C4-2B (cell line): Measurements from ENCODE around the gene LIPT1.

ENCODE experiments used
- H3K27ac ChIP-seq: fragments of 450-650 bp; 2 replicates; pipeline ENCODE4 v1.5.1; 2017
- ZFX ChIP-seq: fragments of 450-650 bp; IDR thresholded peaks from 2 replicates; pipeline ENCODE4 v1.6.1; 2017
- TF ChIP-seq, protein P1 (sequence below): fragments of 450-650 bp; conservative IDR thresholded peaks from 2 replicates; pipeline ENCODE4 v1.5.1; 2017; ENCODE audit warnings: mild to moderate bottlenecking

Gene LIPT1

DNA sequence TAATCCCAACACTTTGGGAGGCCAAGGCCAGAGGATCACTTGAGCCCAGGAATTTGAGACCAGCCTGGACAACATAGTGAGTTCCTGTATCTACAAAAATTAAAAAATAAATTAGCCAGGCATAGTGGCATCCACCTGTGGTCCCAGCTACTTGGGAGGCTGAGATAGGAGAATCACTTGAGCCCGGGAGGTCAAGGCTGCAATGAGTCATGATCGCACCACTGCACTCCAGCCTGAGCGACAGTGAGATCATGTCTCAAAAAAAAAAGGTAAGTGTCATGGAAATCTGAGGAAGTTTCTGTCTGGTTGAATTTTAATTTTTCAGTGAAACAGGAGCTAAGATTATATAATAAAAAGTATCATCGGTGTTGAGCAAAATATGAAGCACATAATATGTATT lies 15.8 kb upstream of the LIPT1 start:
- no peak for TF ChIP-seq ZFX
- TF ChIP-seq, protein P1, sequence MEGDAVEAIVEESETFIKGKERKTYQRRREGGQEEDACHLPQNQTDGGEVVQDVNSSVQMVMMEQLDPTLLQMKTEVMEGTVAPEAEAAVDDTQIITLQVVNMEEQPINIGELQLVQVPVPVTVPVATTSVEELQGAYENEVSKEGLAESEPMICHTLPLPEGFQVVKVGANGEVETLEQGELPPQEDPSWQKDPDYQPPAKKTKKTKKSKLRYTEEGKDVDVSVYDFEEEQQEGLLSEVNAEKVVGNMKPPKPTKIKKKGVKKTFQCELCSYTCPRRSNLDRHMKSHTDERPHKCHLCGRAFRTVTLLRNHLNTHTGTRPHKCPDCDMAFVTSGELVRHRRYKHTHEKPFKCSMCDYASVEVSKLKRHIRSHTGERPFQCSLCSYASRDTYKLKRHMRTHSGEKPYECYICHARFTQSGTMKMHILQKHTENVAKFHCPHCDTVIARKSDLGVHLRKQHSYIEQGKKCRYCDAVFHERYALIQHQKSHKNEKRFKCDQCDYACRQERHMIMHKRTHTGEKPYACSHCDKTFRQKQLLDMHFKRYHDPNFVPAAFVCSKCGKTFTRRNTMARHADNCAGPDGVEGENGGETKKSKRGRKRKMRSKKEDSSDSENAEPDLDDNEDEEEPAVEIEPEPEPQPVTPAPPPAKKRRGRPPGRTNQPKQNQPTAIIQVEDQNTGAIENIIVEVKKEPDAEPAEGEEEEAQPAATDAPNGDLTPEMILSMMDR = no peak
- no peak overlapping the region for H3K27ac ChIP-seq

DNA sequence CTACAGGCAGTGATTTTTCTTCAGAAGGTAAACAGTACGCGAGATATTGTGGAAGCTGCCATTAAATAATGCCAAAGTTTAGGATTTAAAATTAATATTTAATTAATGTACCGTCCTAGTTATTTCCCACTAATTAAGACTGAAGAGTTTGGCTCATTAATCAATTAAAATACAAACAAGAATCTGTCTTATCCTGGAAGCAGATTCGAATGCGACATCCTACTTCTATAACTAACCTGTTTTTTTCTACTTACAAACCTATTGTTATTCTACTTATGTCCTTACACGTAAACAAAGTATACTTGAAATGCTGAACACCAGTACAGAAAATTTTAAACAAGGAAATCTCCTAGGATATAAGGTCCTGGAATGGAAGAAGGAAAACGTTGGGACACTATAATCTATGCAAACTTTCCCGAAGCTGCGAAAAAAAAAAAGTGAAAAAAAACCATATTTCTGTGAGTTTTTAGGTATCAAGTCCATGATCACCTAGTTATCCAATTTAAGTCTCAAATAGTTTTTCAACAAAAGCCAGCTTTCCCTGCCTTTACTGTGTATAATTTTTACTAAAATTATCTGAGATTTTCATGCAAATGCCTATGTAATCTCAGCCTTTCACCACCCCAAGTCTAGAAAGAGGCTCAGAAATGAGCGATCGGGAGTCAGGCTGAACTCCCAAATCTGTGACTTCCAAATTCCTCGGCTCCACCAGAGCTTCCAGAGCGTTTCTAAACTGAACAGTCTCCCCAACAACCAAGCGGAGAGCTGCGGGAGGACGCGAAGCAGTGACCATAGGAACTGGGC lies 14.5 kb upstream of the LIPT1 start:
- H3K27ac ChIP-seq = peak overlapping the region; percentile 79
- TF ChIP-seq, protein P1 = no peak
- no peak for TF ChIP-seq ZFX

DNA sequence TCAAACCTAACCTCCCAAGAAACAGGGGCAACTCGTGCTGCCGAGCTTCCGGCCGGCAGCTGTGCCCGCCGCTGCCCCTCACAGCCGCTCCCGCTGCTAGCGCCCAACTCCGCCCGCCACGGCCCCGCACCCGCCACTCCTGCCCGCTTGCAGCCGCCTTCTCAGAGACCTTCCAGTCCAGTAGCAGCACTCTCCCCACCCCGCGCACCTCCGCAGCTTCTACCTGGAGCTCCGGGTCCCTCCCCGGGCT lies 14.0 kb upstream of the LIPT1 start:
- TF ChIP-seq, protein P1 = no peak
- TF ChIP-seq ZFX = no peak
- H3K27ac ChIP-seq = peak overlapping the region; percentile 79

DNA sequence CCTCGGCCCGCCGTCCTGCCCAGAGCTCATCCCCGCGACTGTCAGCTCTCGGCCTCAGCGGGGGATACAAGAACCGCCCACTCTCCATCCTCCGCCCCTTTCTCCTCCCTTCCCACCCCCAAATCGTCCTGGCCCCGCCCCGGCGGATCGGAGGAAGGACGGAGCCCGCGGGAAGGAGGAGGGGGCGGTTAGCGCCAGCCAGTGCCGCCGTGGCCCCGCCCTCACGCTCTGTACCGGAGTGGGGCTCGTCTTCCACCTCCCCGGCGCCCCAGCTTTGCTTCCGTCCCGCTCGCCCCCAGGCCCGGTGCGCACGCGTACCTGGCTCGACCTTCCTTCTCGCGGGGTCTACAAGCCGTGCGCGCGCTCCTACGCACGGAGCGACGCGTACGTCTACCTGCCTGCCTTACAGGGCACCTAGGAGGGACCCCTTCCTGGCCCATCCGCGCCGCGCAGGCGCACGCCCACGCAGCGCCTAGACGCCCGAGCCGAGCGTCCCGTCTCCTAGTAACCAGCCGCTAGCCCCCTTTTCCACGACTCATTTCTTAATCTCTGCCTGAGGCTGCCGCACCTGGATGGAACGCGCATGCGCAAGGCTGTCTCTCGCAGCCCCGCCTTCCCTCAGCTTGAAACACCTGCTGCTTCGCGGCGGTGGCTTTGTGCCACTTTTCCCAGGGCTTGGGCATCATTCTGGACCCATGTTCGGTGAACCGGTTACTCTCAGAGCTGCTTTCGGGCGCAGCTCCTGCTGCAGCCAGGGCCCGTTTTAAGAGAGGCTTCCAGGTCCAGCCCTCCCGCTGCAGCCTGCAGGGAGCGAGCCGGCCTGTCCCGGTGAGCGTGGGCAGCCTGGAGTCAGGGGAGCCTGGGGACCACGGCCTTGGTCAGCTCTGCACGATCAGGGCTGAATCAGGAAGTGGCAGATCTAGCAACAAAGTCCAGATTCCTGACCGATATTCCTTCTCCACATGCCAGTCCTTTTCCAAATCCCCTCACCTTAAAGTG lies 13.4 kb upstream of the LIPT1 start, which contains the start of gene C2orf15:
Gene C2orf15 (plus strand): TSS at position 598 of the 999 bp plus-strand sequence. CDS start 8,852 bp downstream, outside the sequence.
- H3K27ac ChIP-seq = peak within 1 kb of the TSS; percentile 79
- TF ChIP-seq, protein P1 = no peak
- 0 out of 2 replicates have a peak, but pooled peaks have one; percentile 20 for TF ChIP-seq ZFX

DNA sequence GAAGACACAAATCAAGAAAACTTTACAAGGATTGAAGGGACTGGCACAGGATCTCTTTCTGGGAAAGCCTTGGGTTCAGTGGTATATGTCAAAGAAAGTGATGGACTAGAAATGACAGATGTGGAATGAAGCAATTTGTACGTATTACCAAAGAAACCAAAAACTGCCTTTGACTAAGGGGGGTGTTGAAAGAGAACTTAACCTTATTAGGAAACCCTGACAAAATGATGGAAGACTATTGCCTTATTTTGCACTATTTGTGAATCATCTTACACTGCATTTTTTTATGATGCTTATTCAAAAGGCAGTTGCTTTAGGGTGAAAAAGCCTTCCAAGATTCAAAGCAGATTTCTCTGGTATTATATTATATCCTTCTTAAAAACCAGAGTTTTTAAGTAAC lies 4.1 kb upstream of the LIPT1 start:
- TF ChIP-seq, protein P1 = no peak
- TF ChIP-seq ZFX = no peak

DNA sequence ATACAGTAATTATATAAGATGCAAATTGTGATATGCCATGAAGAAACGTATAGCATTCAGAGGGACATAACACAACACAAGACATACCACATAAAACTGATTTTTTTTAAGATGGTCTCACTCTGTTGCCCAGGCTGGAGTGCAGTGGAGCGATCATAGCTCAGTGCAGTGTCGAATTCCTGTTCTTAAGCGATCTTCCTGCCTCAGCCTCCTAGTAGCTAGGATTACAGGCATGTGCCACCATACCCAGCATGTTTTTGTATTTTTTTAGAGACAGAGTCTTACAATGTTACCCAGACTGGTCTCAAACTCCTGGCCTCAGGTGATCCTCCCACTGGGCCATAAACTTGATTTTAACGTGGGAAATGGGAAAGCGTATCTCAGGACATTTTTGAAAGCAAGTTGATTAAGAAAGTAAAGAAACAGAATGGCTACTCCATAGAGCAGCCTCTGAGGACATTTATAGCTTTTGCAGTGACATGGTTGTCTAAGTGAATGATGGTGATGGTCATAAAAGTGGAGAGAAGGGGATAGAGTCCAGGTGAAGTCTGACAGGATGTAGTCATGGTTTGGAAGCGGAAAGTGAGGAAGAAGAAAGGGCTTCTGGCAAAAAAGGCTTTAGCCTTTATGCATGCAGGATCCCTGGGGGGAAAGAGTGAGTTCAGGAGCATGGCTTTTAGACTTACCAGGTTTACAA lies 2.4 kb upstream of the LIPT1 start:
- H3K27ac ChIP-seq = no peak overlapping the region

More for the DNA sequence above, 4.1 kb upstream of the LIPT1 start:
- no peak overlapping the region for H3K27ac ChIP-seq

More for the DNA sequence above, 2.4 kb upstream of the LIPT1 start:
- TF ChIP-seq, protein P1 = no peak
- TF ChIP-seq ZFX = no peak
